ENCODE measurements around the gene ATE1. TPM values are rescaled to one million over a fixed set of nuclear protein-coding genes. Genes with fewer than 3 reads are reported as not detected.

The ATE1 gene
- total and polyA plus RNA-seq, 2 donors (not counting 3 experiments of a cell fraction or from before 2014, with no cell fraction given) = 8.7 to 27.1 TPM

DNA sequence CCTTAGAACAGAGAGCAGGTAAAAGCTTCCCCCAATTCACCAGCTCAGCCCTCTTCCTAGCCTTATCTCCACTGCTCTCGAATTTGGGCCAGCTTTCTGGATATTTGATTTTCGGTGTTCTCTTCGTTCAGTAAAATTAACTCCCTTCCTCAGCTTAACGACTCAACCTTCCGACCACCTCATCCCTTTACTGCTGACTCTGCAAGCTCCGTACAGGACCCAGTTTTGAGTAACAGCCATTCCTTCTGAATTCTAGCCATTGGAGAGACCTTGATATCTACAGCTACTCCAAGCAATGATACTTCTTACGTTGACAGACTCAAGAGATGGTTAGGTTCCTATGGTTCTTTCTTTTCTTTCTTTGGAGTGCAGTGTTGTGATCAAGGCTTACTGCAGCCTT, 65.8 kb downstream of the ATE1 start:
- Histone ChIP-seq H3K4me2 (ENCODE audit: insufficient read depth, low read length) (no peak overlapping the region), H3K36me3 (ENCODE audit: control insufficient read depth in 2 of 2, extremely low read depth in 1 of 2, insufficient read depth in 2 of 2, low read length in 2 of 2) (no peaks in the 10 kb centered on the region), H3K9ac (replicated peaks; ENCODE audit: extremely low read depth, insufficient read depth, low read length) (no peak overlapping the region), H3K79me2 (ENCODE audit: control insufficient read depth, insufficient read depth, low read length) (no peaks in the 10 kb centered on the region), H3K27ac (ENCODE audit: insufficient read depth, low read depth, low read length) (no peak overlapping the region), H3K27me3 (ENCODE audit: control insufficient read depth in 2 of 2, insufficient read depth in 2 of 2, low read length in 2 of 2) (no peaks in the 10 kb centered on the region), H3K9me3 (replicated peaks; ENCODE audit: control insufficient read depth, insufficient read depth, low read length) (no peaks in the 10 kb centered on the region), H3K4me1 (ENCODE audit: control insufficient read depth, extremely low read depth, insufficient read depth, low read length) (no peaks in the 10 kb centered on the region), H4K20me1 (replicated peaks; ENCODE audit: control insufficient read depth, extremely low read depth, insufficient read depth, low read length) (no peaks in the 10 kb centered on the region), H2AFZ (ENCODE audit: low read depth, low read length) (no peak overlapping the region), H3K9me1 (replicated peaks; ENCODE audit: control insufficient read depth, extremely low read depth, insufficient read depth, low read length) (no peaks in the 10 kb centered on the region), H3K4me3 (replicated peaks in 1 of 3; ENCODE audit: insufficient read depth in 1 of 3, low read depth in 1 of 3, low read length in 3 of 3) (no peak overlapping the region)
- POLR2A ChIA-PET = no interaction called here
- CTCF ChIA-PET = interaction anchor here (0.7 to 1.0 kb wide), 3 partner anchors 18 to 70 kb away, joined by 3 to 4 read pairs (median 3); no protein-coding TSS in a partner anchor
- TF ChIP-seq, protein P1, sequence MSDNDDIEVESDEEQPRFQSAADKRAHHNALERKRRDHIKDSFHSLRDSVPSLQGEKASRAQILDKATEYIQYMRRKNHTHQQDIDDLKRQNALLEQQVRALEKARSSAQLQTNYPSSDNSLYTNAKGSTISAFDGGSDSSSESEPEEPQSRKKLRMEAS (IDR thresholded peaks at IDR 0.05; ENCODE audit: insufficient read depth, insufficient read length) = no peak
- TF ChIP-seq POLR2AphosphoS5 (IDR thresholded peaks at IDR 0.05; ENCODE audit: insufficient read depth, low read depth, low read length) (no peak), MYC (IDR thresholded peaks at IDR 0.05; ENCODE audit: low read depth, low read length) (no peak), FOS (IDR thresholded peaks at IDR 0.05; ENCODE audit: borderline replicate concordance, insufficient read depth, low read length) (no peak), GATA2 (IDR thresholded peaks at IDR 0.05; ENCODE audit: insufficient read depth, insufficient read length, low read depth, low read length) (no peak), EZH2 (IDR thresholded peaks at IDR 0.05; ENCODE audit: borderline replicate concordance, low read depth, low read length, severe bottlenecking) (no peak), POLR2A (IDR thresholded peaks at IDR 0.05; ENCODE audit: low read depth, low read length) (no peak), JUN (IDR thresholded peaks at IDR 0.05; ENCODE audit: borderline replicate concordance, insufficient read depth, insufficient read length, low read depth) (no peak)
- TF ChIP-seq, protein P2, sequence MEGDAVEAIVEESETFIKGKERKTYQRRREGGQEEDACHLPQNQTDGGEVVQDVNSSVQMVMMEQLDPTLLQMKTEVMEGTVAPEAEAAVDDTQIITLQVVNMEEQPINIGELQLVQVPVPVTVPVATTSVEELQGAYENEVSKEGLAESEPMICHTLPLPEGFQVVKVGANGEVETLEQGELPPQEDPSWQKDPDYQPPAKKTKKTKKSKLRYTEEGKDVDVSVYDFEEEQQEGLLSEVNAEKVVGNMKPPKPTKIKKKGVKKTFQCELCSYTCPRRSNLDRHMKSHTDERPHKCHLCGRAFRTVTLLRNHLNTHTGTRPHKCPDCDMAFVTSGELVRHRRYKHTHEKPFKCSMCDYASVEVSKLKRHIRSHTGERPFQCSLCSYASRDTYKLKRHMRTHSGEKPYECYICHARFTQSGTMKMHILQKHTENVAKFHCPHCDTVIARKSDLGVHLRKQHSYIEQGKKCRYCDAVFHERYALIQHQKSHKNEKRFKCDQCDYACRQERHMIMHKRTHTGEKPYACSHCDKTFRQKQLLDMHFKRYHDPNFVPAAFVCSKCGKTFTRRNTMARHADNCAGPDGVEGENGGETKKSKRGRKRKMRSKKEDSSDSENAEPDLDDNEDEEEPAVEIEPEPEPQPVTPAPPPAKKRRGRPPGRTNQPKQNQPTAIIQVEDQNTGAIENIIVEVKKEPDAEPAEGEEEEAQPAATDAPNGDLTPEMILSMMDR (IDR thresholded peaks at IDR 0.05; ENCODE audit: extremely low read depth in 1 of 2, insufficient read depth in 1 of 2, low read depth in 1 of 2, low read length in 2 of 2) = no peak
- dilution Hi-C loops (cut with MboI; ENCODE audit: extremely low pct_ligation_motif_present, low sequenced_read_pairs) (no loop called here), intact Hi-C loops (cut with micrococcal nuclease) (no loop called here)
- FAIRE-seq (no peak), DNase-seq (ENCODE audit: low read depth, low spot score) (no peak)
- BruUV-seq (replicated peaks) = no TSS peak
